ENCODE measurements around the gene MLC1. TPM values are rescaled to one million over a fixed set of nuclear protein-coding genes. Genes with fewer than 3 reads are reported as not detected.

The MLC1 gene
- total and polyA plus RNA-seq, 10 of the 15 experiments (the other 5 are each of a cell fraction or from before 2014, with no cell fraction given) = 0.03 to 0.15 (median 0.07) TPM; not detected in 7

- WGBS (ENCODE audit: insufficient coverage, insufficient replicate concordance, low lambda C conversion rate, missing lambda C conversion rate) = 42% methylated on average over 19 of the region's 19 CpGs
Observed at GRCh38 chr22:50062509-50063135, 22.6 kb downstream of the MLC1 start.

More at GRCh38 chr22:50062509-50063135, 22.6 kb downstream of the MLC1 start:
- H4K20me1 ChIP-seq (ENCODE audit: control insufficient read depth, insufficient read depth) = no peaks in the 10 kb centered on the region
- intact Hi-C loops (cut with micrococcal nuclease; ENCODE audit: unreplicated experiment) (no loop called here), in situ Hi-C loops (cut with MboI) (no loop called here)
- SMC1A ChIA-PET (ENCODE audit: uncharacterized antibody, unreplicated experiment) = no interaction called here
- DNase-seq (ENCODE audit: low read depth, low spot score) (no peak), ATAC-seq (no peak), FAIRE-seq (no peak)
- no peaks in the 10 kb centered on the region for H3K36me3 ChIP-seq (ENCODE audit: control insufficient read depth in 2 of 2, insufficient read depth in 2 of 2, low read length in 1 of 2)
- no peaks in the 10 kb centered on the region for H3K79me2 ChIP-seq (ENCODE audit: control insufficient read depth, insufficient read depth, low read length)
- H2AFZ ChIP-seq (ENCODE audit: control insufficient read depth, low read depth, low read length) = no peak overlapping the region
- no peak overlapping the region for H3K27ac ChIP-seq (ENCODE audit: control insufficient read depth, insufficient read depth)
- RAD21 ChIA-PET (ENCODE audit: unreplicated experiment) = no interaction called here
- no TSS peak for BruUV-seq (replicated peaks)
- no peak overlapping the region for H3K4me3 ChIP-seq
- no peak for TF ChIP-seq ZBED1 (IDR thresholded peaks at IDR 0.05; ENCODE audit: borderline replicate concordance)
- TF ChIP-seq CEBPB (IDR thresholded peaks at IDR 0.05; ENCODE audit: borderline replicate concordance in 1 of 2, low read depth in 2 of 2, low read length in 2 of 2) = no peak
- no peak for TF ChIP-seq REST (IDR thresholded peaks at IDR 0.05; ENCODE audit: low read depth, low read length)
- no peaks in the 10 kb centered on the region for H3K4me1 ChIP-seq (ENCODE audit: control insufficient read depth, insufficient read depth, low read length)
- CTCF ChIA-PET = no interaction called here
- H3K9me3 ChIP-seq (replicated peaks; ENCODE audit: control insufficient read depth, insufficient read depth, low read length) = no peaks in the 10 kb centered on the region
- H3K27me3 ChIP-seq (replicated peaks in 1 of 2; ENCODE audit: control insufficient read depth in 2 of 2, insufficient read depth in 2 of 2, low read length in 1 of 2) = no peaks in the 10 kb centered on the region; a peak in 2 of 4 replicates
- no peak overlapping the region for H3K9ac ChIP-seq (ENCODE audit: control insufficient read depth, insufficient read depth, low read length)
- no peak overlapping the region for H3K4me2 ChIP-seq (ENCODE audit: control insufficient read depth, insufficient read depth)
- POLR2A ChIA-PET = no interaction called here

Data from GM12878 (cell line).